ENCODE data around the gene LRRC2.
A peak's percentile ranks its signal among the peaks of the same experiment; 100 is the strongest.

Gene LRRC2

GRCh38 chr3:46564190-46565021 is 1.7 kb downstream of the LRRC2 start:
- Histone ChIP-seq H3K27ac (ENCODE audit: low read length) (no peak overlapping the region), H3K4me3 (ENCODE audit: low read depth in 1 of 2, low read length in 2 of 2) (no peak overlapping the region), H3K4me2 (ENCODE audit: insufficient read depth, low read length) (no peak overlapping the region), H3K36me3 (ENCODE audit: insufficient read depth, low read length) (no peaks in the 10 kb centered on the region), H3K79me2 (ENCODE audit: insufficient read depth, low read length) (no peaks in the 10 kb centered on the region), H3K9ac (ENCODE audit: low read depth, low read length) (no peak overlapping the region), H2AFZ (ENCODE audit: low read depth, low read length) (no peak overlapping the region), H4K20me1 (ENCODE audit: insufficient read depth, low read length) (no peaks in the 10 kb centered on the region), H3K9me3 (ENCODE audit: insufficient read depth, low read length, severe bottlenecking) (peaks cover 4% of the 10 kb centered on the region), H3K27me3 (ENCODE audit: insufficient read depth, low read length, poor library complexity) (no peaks in the 10 kb centered on the region), H3K4me1 (ENCODE audit: insufficient read depth, low read length) (no peaks in the 10 kb centered on the region)
- TF ChIP-seq EZH2 (IDR thresholded peaks at IDR 0.05; ENCODE audit: borderline replicate concordance, low read depth, low read length, severe bottlenecking) (no peak), CTCF (IDR thresholded peaks at IDR 0.05; ENCODE audit: borderline replicate concordance, extremely low read depth, low read length, poor library complexity, severe bottlenecking) (no peak)
- no peak for ATAC-seq (ENCODE audit: insufficient read depth, low read depth)
- peak; percentile 2 for DNase-seq

- Histone ChIP-seq H3K4me3 (ENCODE audit: low read depth in 1 of 2, low read length in 2 of 2) (no peak overlapping the region), H4K20me1 (ENCODE audit: insufficient read depth, low read length) (no peaks in the 10 kb centered on the region), H3K4me2 (ENCODE audit: insufficient read depth, low read length) (no peak overlapping the region), H3K79me2 (ENCODE audit: insufficient read depth, low read length) (no peaks in the 10 kb centered on the region), H2AFZ (ENCODE audit: low read depth, low read length) (no peak overlapping the region), H3K36me3 (ENCODE audit: insufficient read depth, low read length) (no peaks in the 10 kb centered on the region), H3K9me3 (ENCODE audit: insufficient read depth, low read length, severe bottlenecking) (peaks cover 4% of the 10 kb centered on the region), H3K4me1 (ENCODE audit: insufficient read depth, low read length) (peaks cover 17% of the 10 kb centered on the region), H3K27ac (ENCODE audit: low read length) (peak overlapping the region; percentile 46; the same call in 1 of the 2 replicates), H3K9ac (ENCODE audit: low read depth, low read length) (no peak overlapping the region), H3K27me3 (ENCODE audit: insufficient read depth, low read length, poor library complexity) (no peaks in the 10 kb centered on the region)
- DNase-seq (no peak), ATAC-seq (ENCODE audit: insufficient read depth, low read depth) (no peak)
- TF ChIP-seq EZH2 (IDR thresholded peaks at IDR 0.05; ENCODE audit: borderline replicate concordance, low read depth, low read length, severe bottlenecking), result no peak
- TF ChIP-seq CTCF (IDR thresholded peaks at IDR 0.05; ENCODE audit: borderline replicate concordance, extremely low read depth, low read length, poor library complexity, severe bottlenecking), result no peak
These were observed 4.2 kb downstream of the LRRC2 start for GRCh38 chr3:46561951-46562350.

- H3K9ac ChIP-seq (ENCODE audit: low read depth, low read length), result no peak overlapping the region
These were observed 4.6 kb downstream of the LRRC2 start for GRCh38 chr3:46561511-46561910.

More at GRCh38 chr3:46561511-46561910, 4.6 kb downstream of the LRRC2 start:
- H3K4me3 ChIP-seq (ENCODE audit: low read depth in 1 of 2, low read length in 2 of 2), result no peak overlapping the region
- no peak overlapping the region for H3K27ac ChIP-seq (ENCODE audit: low read length)
- peaks cover 18% of the 10 kb centered on the region for H3K4me1 ChIP-seq (ENCODE audit: insufficient read depth, low read length)
- no peak for ATAC-seq (ENCODE audit: insufficient read depth, low read depth)
- H3K9me3 ChIP-seq (ENCODE audit: insufficient read depth, low read length, severe bottlenecking), result peaks cover 4% of the 10 kb centered on the region
- H3K4me2 ChIP-seq (ENCODE audit: insufficient read depth, low read length), result no peak overlapping the region
- H3K27me3 ChIP-seq (ENCODE audit: insufficient read depth, low read length, poor library complexity), result no peaks in the 10 kb centered on the region
- TF ChIP-seq CTCF (IDR thresholded peaks at IDR 0.05; ENCODE audit: borderline replicate concordance, extremely low read depth, low read length, poor library complexity, severe bottlenecking), result no peak
- no peak for DNase-seq
- no peaks in the 10 kb centered on the region for H4K20me1 ChIP-seq (ENCODE audit: insufficient read depth, low read length)
- no peaks in the 10 kb centered on the region for H3K79me2 ChIP-seq (ENCODE audit: insufficient read depth, low read length)
- H3K36me3 ChIP-seq (ENCODE audit: insufficient read depth, low read length), result no peaks in the 10 kb centered on the region
- H2AFZ ChIP-seq (ENCODE audit: low read depth, low read length), result no peak overlapping the region

All from DND-41 (cell line).